Stimulated activated CD4-positive, alpha-beta T cell treated with anti-CD3 and anti-CD28 coated beads, TNF-alpha, amount 100 ng/mL, for 48 hours (primary cell): Measurements from ENCODE around the gene KIF17.

ENCODE experiments used
- DNase-seq, 3 donors: peaks; one replicate each; pipeline ENCODE4 v3.0.0-alpha.2; 2020; ENCODE audit warnings: low read depth in 3 of 3

The KIF17 gene

GRCh38 chr1:20710469-20711284 lies 7.1 kb downstream of the KIF17 start:
- no peak for DNase-seq

- DNase-seq = no peak
Observed at GRCh38 chr1:20709868-20710267, 7.9 kb downstream of the KIF17 start.

- DNase-seq = no peak
Observed at GRCh38 chr1:20708891-20709290, 8.9 kb downstream of the KIF17 start.

GRCh38 chr1:20708057-20708456 lies 9.8 kb downstream of the KIF17 start:
- no peak for DNase-seq

GRCh38 chr1:20706841-20707240 lies 11.0 kb downstream of the KIF17 start:
- no peak for DNase-seq

GRCh38 chr1:20705203-20705755 lies 12.5 kb downstream of the KIF17 start:
- no peak for DNase-seq

GRCh38 chr1:20704390-20705202 lies 13.2 kb downstream of the KIF17 start:
- no peak for DNase-seq

- no peak for DNase-seq
Observed at GRCh38 chr1:20703124-20703756, 14.6 kb downstream of the KIF17 start.

- no peak for DNase-seq
Observed at GRCh38 chr1:20702416-20702815, 15.4 kb downstream of the KIF17 start.

- no peak for DNase-seq
Observed at GRCh38 chr1:20701847-20702246, 16.0 kb downstream of the KIF17 start.

GRCh38 chr1:20701446-20701845 lies 16.4 kb downstream of the KIF17 start:
- DNase-seq = no peak

GRCh38 chr1:20700636-20701215 lies 17.1 kb downstream of the KIF17 start:
- no peak for DNase-seq

- no peak for DNase-seq
Observed at GRCh38 chr1:20699558-20699957, 18.2 kb downstream of the KIF17 start.

- DNase-seq = no peak
Observed at GRCh38 chr1:20698195-20698910, 19.5 kb downstream of the KIF17 start.

GRCh38 chr1:20697563-20697962 lies 20.2 kb downstream of the KIF17 start:
- no peak for DNase-seq

- DNase-seq = peak; percentile 50 to 71 (median 62)
Observed at GRCh38 chr1:20696397-20697333, 21.1 kb downstream of the KIF17 start.

- DNase-seq = no peak
Observed at GRCh38 chr1:20695515-20695914, 22.3 kb downstream of the KIF17 start.

GRCh38 chr1:20693623-20694022 lies 24.2 kb downstream of the KIF17 start:
- DNase-seq = no peak

- no peak for DNase-seq
Observed at GRCh38 chr1:20691872-20692271, 25.9 kb downstream of the KIF17 start.

GRCh38 chr1:20689645-20690056 lies 28.2 kb downstream of the KIF17 start:
- DNase-seq = no peak
